Measurements from ENCODE around the gene ARID1B. TPM values are rescaled to one million over a fixed set of nuclear protein-coding genes. Genes with fewer than 3 reads are reported as not detected.
A peak's percentile ranks its signal among the peaks of the same experiment; 100 is the strongest.

ARID1B gene
- total RNA-seq, 6 experiments from 2014 or later = 23.2 to 35.3 (median 30.7) TPM

DNA sequence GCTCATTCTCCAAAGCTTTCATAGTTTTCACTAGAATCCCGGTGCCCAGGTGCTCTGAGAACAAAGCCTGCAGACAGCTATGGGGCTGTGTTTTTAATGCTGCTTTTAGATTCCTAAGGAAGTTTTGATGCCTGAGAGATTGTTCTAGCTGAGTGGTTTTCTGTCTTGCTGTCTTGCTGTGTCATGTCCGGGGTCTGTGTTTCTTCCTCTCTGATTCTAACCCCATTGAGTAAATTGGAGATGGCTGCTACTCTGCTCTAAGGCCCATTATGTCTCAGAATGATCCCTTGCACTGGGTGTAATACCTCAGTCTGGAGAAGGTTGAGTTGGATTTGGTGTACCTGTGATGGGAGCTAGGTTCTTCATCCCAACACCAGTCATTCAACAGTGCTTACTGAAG, 63.4 kb downstream of the ARID1B start:
- 55% methylated on average over 2 of the region's 2 CpGs for WGBS (ENCODE audit: insufficient coverage, low coverage, low lambda C conversion rate, missing lambda C conversion rate)
- H3K4me1 ChIP-seq = peaks cover 0 to 11% (median 0%) of the 10 kb centered on the region in 4 donors
- no peak for TF ChIP-seq POLR2A (IDR thresholded peaks at IDR 0.05)
- TF ChIP-seq, protein P1, sequence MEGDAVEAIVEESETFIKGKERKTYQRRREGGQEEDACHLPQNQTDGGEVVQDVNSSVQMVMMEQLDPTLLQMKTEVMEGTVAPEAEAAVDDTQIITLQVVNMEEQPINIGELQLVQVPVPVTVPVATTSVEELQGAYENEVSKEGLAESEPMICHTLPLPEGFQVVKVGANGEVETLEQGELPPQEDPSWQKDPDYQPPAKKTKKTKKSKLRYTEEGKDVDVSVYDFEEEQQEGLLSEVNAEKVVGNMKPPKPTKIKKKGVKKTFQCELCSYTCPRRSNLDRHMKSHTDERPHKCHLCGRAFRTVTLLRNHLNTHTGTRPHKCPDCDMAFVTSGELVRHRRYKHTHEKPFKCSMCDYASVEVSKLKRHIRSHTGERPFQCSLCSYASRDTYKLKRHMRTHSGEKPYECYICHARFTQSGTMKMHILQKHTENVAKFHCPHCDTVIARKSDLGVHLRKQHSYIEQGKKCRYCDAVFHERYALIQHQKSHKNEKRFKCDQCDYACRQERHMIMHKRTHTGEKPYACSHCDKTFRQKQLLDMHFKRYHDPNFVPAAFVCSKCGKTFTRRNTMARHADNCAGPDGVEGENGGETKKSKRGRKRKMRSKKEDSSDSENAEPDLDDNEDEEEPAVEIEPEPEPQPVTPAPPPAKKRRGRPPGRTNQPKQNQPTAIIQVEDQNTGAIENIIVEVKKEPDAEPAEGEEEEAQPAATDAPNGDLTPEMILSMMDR (IDR thresholded peaks at IDR 0.05) = no peak
- peak overlapping the region in 1 of 3 donors; percentile 30 for H3K27ac ChIP-seq
- H3K9me3 ChIP-seq = no peaks in the 10 kb centered on the region
- H3K4me3 ChIP-seq = no peak overlapping the region
- DNase-seq = no peak
- ATAC-seq = peak in 2 of 4 donors; percentile 12 to 19
- H3K27me3 ChIP-seq = no peaks in the 10 kb centered on the region
- no peaks in the 10 kb centered on the region for H3K36me3 ChIP-seq
- intact Hi-C loops (cut with DNase I) = no loop called here

DNA sequence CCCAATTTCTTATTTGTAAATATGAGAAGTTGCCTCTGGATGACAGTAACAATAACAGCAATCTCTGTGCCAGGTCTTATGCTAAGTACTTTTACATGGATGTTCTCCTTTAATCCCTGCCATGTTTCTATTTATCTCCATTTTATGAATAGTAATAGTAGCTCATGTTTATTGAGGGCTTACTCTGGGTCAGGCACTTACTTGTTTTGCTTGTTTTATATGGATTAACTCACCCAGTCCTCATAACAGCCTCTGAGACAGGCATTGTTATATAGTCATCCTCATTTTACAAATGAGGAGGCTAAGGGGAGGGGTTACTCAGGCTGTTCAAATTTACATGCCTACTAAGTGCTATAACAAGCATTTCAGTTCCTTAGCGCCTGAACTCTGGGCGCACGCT, 64.3 kb downstream of the ARID1B start:
- no peaks in the 10 kb centered on the region for H3K27me3 ChIP-seq
- WGBS (ENCODE audit: insufficient coverage, low coverage, low lambda C conversion rate, missing lambda C conversion rate) = 100% methylated on average over 3 of the region's 3 CpGs
- peaks cover 0 to 11% (median 0%) of the 10 kb centered on the region in 4 donors for H3K4me1 ChIP-seq
- no peak for DNase-seq
- intact Hi-C loops (cut with DNase I) = no loop called here
- H3K27ac ChIP-seq = no peak overlapping the region
- no peak for ATAC-seq
- H3K36me3 ChIP-seq = no peaks in the 10 kb centered on the region
- H3K9me3 ChIP-seq = no peaks in the 10 kb centered on the region
- H3K4me3 ChIP-seq = no peak overlapping the region
- no peak for TF ChIP-seq POLR2A (IDR thresholded peaks at IDR 0.05)
- TF ChIP-seq, protein P1 (IDR thresholded peaks at IDR 0.05) = no peak

DNA sequence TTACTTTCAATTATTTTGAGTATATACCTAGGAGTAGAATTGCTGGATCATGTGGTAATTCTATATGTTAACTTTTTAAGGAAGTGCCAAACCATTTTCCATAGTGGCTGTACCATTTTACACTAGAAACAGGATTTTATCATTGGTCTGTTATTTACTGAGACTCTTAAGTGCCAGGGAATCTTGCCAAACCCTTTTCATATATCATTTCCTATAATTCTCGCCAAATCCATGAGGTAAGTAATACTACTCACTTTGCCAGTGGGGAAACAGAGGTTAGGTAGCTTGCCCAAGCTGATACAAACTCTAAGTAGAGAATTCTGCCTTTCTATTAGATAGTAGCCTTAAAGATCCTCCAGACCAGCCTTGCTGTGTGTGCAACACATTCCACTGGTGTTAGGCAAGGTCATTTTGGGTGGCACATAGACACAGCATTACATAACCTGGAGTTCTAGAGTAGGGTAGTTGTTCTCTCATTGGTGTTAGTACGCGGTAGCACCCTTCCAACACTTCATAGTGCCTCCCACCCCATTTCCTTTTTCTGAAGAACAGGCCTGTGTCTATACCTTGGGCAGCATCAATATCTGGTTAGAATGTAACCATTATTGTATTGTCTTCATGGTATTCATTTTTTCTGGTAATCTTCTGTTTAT, 65.5 kb downstream of the ARID1B start:
- ATAC-seq (peak; percentile 29 to 72 (median 48)), DNase-seq (no peak)
- 70% methylated on average over 3 of the region's 3 CpGs for WGBS (ENCODE audit: insufficient coverage, low coverage, low lambda C conversion rate, missing lambda C conversion rate)
- Histone ChIP-seq H3K36me3 (no peaks in the 10 kb centered on the region), H3K4me1 (peaks cover 0 to 11% (median 0%) of the 10 kb centered on the region in 4 donors), H3K27ac (no peak overlapping the region), H3K4me3 (no peak overlapping the region), H3K27me3 (no peaks in the 10 kb centered on the region), H3K9me3 (no peaks in the 10 kb centered on the region)
- intact Hi-C loops (cut with DNase I) = no loop called here
- no peak for TF ChIP-seq POLR2A (IDR thresholded peaks at IDR 0.05)
- TF ChIP-seq, protein P1 (IDR thresholded peaks at IDR 0.05) = no peak

DNA sequence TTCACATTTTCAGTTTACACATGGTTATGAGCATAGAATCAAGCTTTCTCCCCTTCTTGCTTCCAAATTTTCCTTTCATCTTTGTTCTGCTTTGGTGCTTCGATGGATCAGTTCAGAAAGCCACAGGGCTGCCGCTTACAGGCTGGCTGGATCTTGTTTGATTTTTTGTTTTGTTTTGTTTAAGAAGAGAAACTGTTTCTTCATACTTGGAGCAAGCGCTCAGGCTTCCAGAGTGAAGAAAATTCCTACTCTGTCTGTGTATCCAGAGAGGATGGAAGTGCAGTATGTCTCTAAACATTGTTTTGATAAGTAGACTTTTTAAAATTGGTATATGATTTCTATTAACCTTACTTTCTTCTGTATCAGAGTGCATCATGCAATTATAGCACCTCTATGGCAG, 66.9 kb downstream of the ARID1B start:
- Histone ChIP-seq H3K36me3 (no peaks in the 10 kb centered on the region), H3K4me1 (peaks cover 0 to 11% (median 0%) of the 10 kb centered on the region in 4 donors), H3K27ac (no peak overlapping the region), H3K27me3 (no peaks in the 10 kb centered on the region), H3K9me3 (no peaks in the 10 kb centered on the region), H3K4me3 (no peak overlapping the region)
- 71% methylated on average over 3 of the region's 3 CpGs for WGBS (ENCODE audit: insufficient coverage, low coverage, low lambda C conversion rate, missing lambda C conversion rate)
- no peak for TF ChIP-seq POLR2A (IDR thresholded peaks at IDR 0.05)
- TF ChIP-seq, protein P1 (IDR thresholded peaks at IDR 0.05) = no peak
- intact Hi-C loops (cut with DNase I) = no loop called here
- DNase-seq (no peak), ATAC-seq (no peak)
